ENCODE data around the gene FBLN2.

- no peak for TF ChIP-seq RAD21 (IDR thresholded peaks at IDR 0.05; ENCODE audit: insufficient read depth, low read depth, low read length)
- TF ChIP-seq RAD51 (IDR thresholded peaks at IDR 0.05): no peak
- no peak for TF ChIP-seq SRF (IDR thresholded peaks at IDR 0.05; ENCODE audit: low read depth in 2 of 2, low read length in 2 of 2)
- no peak for TF ChIP-seq GABPA (IDR thresholded peaks at IDR 0.05; ENCODE audit: low read depth)
Measured at GRCh38 chr3:13684854-13685253, 135.9 kb downstream of the FBLN2 start.

Data from GM12878 (cell line).